Stimulated activated CD4-positive, alpha-beta T cell treated with anti-CD3 and anti-CD28 coated beads, Interleukin-15, amount 100 ng/mL, for 48 hours (primary cell): ENCODE results near the gene TNFRSF19.

ENCODE experiments used
- DNase-seq, 2 donors: peaks; one replicate each; pipeline ENCODE4 v3.0.0-alpha.2; 2020; ENCODE audit warnings: low read depth in 2 of 2

Gene TNFRSF19

GRCh38 chr13:23628765-23629565 lies 58.8 kb downstream of the TNFRSF19 start:
- no peak for DNase-seq

- DNase-seq = no peak
Measured at GRCh38 chr13:23629566-23630272, 59.5 kb downstream of the TNFRSF19 start.

GRCh38 chr13:23630349-23631093 lies 60.3 kb downstream of the TNFRSF19 start:
- no peak for DNase-seq

- DNase-seq = no peak
Measured at GRCh38 chr13:23631311-23632047, 61.3 kb downstream of the TNFRSF19 start.

- DNase-seq = no peak
Measured at GRCh38 chr13:23632048-23632582, 61.9 kb downstream of the TNFRSF19 start.

- DNase-seq = no peak
Measured at GRCh38 chr13:23632741-23633140, 62.5 kb downstream of the TNFRSF19 start.

- no peak for DNase-seq
Measured at GRCh38 chr13:23634897-23635296, 64.7 kb downstream of the TNFRSF19 start.

- DNase-seq = no peak
Measured at GRCh38 chr13:23636360-23636759, 66.1 kb downstream of the TNFRSF19 start.

GRCh38 chr13:23637829-23638228 lies 67.6 kb downstream of the TNFRSF19 start:
- no peak for DNase-seq

- no peak for DNase-seq
Measured at GRCh38 chr13:23639674-23640073, 69.5 kb downstream of the TNFRSF19 start.

GRCh38 chr13:23642110-23642509 lies 71.9 kb downstream of the TNFRSF19 start:
- no peak for DNase-seq

GRCh38 chr13:23643338-23644125 lies 73.3 kb downstream of the TNFRSF19 start:
- no peak for DNase-seq

GRCh38 chr13:23644126-23644419 lies 73.9 kb downstream of the TNFRSF19 start:
- no peak for DNase-seq

- no peak for DNase-seq
Measured at GRCh38 chr13:23644527-23645138, 74.4 kb downstream of the TNFRSF19 start.

GRCh38 chr13:23645851-23646250 lies 75.6 kb downstream of the TNFRSF19 start:
- DNase-seq = no peak

- DNase-seq = no peak
Measured at GRCh38 chr13:23651439-23651838, 81.2 kb downstream of the TNFRSF19 start.

GRCh38 chr13:23651887-23652286 lies 81.7 kb downstream of the TNFRSF19 start:
- DNase-seq = no peak

GRCh38 chr13:23652909-23653726 lies 82.9 kb downstream of the TNFRSF19 start:
- DNase-seq = no peak
